HepG2 (cell line): ENCODE measurements around the gene PRADC1. TPM values are rescaled to one million over a fixed set of nuclear protein-coding genes. Genes with fewer than 3 reads are reported as not detected.

Source experiments
- ARHGAP35 ChIP-seq: sonication (generic); formaldehyde crosslinking; IDR thresholded peaks from 2 replicates; pipeline ENCODE4 v1.9.0; 2022; ENCODE audit warnings: mild to moderate bottlenecking, inconsistent platforms, moderate library complexity, missing genetic modification reagents, borderline replicate concordance
- GMEB1 ChIP-seq: sonication (generic); formaldehyde crosslinking; IDR thresholded peaks from 2 replicates; pipeline ENCODE4 v1.5.1; 2020; ENCODE audit warnings: missing genetic modification reagents, mild to moderate bottlenecking, borderline replicate concordance
- KDM1A ChIP-seq: IDR thresholded peaks from 2 replicates; pipeline ENCODE4 v1.6.1; 2016; ENCODE audit warnings: missing compliant biosample characterization
- KLF6 ChIP-seq: IDR thresholded peaks from 2 replicates; pipeline ENCODE4 v1.8.0; 2016; ENCODE audit warnings: missing biosample characterization, missing genetic modification reagents
- KMT2A ChIP-seq: sonication (generic); formaldehyde crosslinking; IDR thresholded peaks from 2 replicates; pipeline ENCODE4 v1.4.0; 2020; ENCODE audit warnings: missing genetic modification reagents
- MEIS1 ChIP-seq: sonication (generic); formaldehyde crosslinking; IDR thresholded peaks from 2 replicates; pipeline ENCODE4 v1.9.0; 2021; ENCODE audit warnings: mild to moderate bottlenecking, missing genetic modification reagents, moderate library complexity, borderline replicate concordance
- PBX3 ChIP-seq: sonication (generic); formaldehyde crosslinking; IDR thresholded peaks from 2 replicates; pipeline ENCODE4 v1.8.1; 2023; ENCODE audit warnings: missing genetic modification reagents, inconsistent platforms, borderline replicate concordance
- SIX1 ChIP-seq: sonication (generic); formaldehyde crosslinking; IDR thresholded peaks from 2 replicates; pipeline ENCODE4 v1.4.0; 2020; ENCODE audit warnings: missing genetic modification reagents, borderline replicate concordance
- SUZ12 ChIP-seq: fragments of 150-350 bp; IDR thresholded peaks from 2 replicates; pipeline ENCODE4 v1.6.1; 2014; ENCODE audit warnings: low read depth, low read length
- ZNF317 ChIP-seq: sonication (generic); formaldehyde crosslinking; IDR thresholded peaks from 2 replicates; pipeline ENCODE4 v1.5.0; 2020; ENCODE audit warnings: mild to moderate bottlenecking, missing genetic modification reagents
- ZNF687 ChIP-seq: sonication (generic); formaldehyde crosslinking; IDR thresholded peaks from 2 replicates; pipeline ENCODE4 v1.5.1; 2020; ENCODE audit warnings: mild to moderate bottlenecking, missing genetic modification reagents, moderate library complexity
- polyA plus RNA-seq, 8 experiments: library from polyadenylated mRNA; depleted of rRNA in 3 of 8; stranded (reverse) in 7 of 8; unstranded in 1 of 8; fragments of >200 nt; fragmentation: Illumina TruSeq in 4 of 8; extraction: Trizol in 4 of 8; gene quantifications; 2 replicates each; pipeline versions ENCODE4 v1.2.1 to v1.2.3, GENCODE V29; 2011 to 2016; ENCODE audit warnings: low read depth in 4 of 8, missing spikeins in 1 of 8, mixed read lengths in 1 of 8; ENCODE audit not compliant: insufficient read depth in 1 of 8
- total RNA-seq, 5 experiments: library from RNA; depleted of rRNA; stranded (reverse); fragments of >200 nt; fragmentation: Illumina TruSeq; extraction: Trizol; gene quantifications; 2 replicates each; pipeline ENCODE4 v1.2.3, GENCODE V29; 2016; ENCODE audit warnings: low read depth in 1 of 5
- TF ChIP-seq, protein P1 (sequence below): sonication (generic); formaldehyde crosslinking; IDR thresholded peaks from 2 replicates; pipeline ENCODE4 v1.4.0; 2020; ENCODE audit warnings: mild to moderate bottlenecking, missing genetic modification reagents
- TF ChIP-seq, protein P2 (sequence below): sonication (generic); formaldehyde crosslinking; IDR thresholded peaks from 2 replicates; pipeline ENCODE4 v1.4.0; 2020; ENCODE audit warnings: missing genetic modification reagents

Gene PRADC1
- total and polyA plus RNA-seq, 2 of the 13 experiments (the other 11 are each of a cell fraction or from before 2014, with no cell fraction given), result 12.1 to 37.2 TPM

DNA sequence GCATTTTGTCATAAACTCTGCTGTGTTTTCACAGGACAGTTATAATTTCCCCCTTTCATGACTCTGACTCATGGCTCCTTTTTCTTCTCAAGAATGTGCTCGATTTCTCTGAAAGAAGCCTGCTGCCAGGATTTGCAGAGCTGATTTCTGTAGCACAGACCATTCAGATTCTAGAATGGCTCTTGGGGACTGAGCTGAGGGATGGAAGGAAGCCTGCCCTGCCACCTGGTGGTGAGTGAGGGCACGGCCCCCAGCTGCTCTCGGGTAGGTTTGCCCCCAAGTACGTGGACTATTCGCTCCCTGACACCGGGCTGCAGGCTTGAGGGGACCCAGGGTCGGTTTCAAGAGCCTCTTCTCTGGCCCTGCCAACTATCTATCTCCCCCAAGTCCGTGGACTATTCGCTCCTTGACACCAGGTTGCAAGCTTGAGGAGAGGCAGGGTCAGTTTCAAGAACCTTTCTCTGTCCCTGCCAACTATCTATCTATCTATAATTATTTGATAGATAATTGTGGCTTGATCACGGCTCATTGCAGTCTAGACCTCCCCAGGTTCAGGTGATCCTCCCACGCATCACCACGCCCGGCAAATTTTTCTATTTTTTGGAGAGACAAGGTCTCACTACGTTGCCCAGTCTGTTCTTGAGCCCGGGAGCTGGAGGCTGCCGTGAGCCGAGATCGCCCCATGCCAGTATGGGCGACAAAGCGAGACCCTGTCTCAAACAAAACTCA lies 20.4 kb downstream of the PRADC1 start (continued):
- TF ChIP-seq PBX3 (CRISPR knock-in tag) (no peak), MEIS1 (CRISPR knock-in tag) (peak; percentile 81; the same call in 1 of the 2 replicates), KLF6 (CRISPR knock-in tag) (peak; percentile 4; the same call in 1 of the 2 replicates), KMT2A (CRISPR knock-in tag) (no peak), SUZ12 (no peak), GMEB1 (no peak), ZNF687 (CRISPR knock-in tag) (peak; percentile 63), KDM1A (CRISPR knock-in tag) (no peak), SIX1 (CRISPR knock-in tag) (peak; percentile 39; the same call in 1 of the 2 replicates), ARHGAP35 (CRISPR knock-in tag) (no peak), ZNF317 (CRISPR knock-in tag) (no peak)
- TF ChIP-seq, protein P1, sequence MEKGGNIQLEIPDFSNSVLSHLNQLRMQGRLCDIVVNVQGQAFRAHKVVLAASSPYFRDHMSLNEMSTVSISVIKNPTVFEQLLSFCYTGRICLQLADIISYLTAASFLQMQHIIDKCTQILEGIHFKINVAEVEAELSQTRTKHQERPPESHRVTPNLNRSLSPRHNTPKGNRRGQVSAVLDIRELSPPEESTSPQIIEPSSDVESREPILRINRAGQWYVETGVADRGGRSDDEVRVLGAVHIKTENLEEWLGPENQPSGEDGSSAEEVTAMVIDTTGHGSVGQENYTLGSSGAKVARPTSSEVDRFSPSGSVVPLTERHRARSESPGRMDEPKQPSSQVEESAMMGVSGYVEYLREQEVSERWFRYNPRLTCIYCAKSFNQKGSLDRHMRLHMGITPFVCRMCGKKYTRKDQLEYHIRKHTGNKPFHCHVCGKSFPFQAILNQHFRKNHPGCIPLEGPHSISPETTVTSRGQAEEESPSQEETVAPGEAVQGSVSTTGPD (CRISPR knock-in tag), result no peak
- TF ChIP-seq, protein P2, sequence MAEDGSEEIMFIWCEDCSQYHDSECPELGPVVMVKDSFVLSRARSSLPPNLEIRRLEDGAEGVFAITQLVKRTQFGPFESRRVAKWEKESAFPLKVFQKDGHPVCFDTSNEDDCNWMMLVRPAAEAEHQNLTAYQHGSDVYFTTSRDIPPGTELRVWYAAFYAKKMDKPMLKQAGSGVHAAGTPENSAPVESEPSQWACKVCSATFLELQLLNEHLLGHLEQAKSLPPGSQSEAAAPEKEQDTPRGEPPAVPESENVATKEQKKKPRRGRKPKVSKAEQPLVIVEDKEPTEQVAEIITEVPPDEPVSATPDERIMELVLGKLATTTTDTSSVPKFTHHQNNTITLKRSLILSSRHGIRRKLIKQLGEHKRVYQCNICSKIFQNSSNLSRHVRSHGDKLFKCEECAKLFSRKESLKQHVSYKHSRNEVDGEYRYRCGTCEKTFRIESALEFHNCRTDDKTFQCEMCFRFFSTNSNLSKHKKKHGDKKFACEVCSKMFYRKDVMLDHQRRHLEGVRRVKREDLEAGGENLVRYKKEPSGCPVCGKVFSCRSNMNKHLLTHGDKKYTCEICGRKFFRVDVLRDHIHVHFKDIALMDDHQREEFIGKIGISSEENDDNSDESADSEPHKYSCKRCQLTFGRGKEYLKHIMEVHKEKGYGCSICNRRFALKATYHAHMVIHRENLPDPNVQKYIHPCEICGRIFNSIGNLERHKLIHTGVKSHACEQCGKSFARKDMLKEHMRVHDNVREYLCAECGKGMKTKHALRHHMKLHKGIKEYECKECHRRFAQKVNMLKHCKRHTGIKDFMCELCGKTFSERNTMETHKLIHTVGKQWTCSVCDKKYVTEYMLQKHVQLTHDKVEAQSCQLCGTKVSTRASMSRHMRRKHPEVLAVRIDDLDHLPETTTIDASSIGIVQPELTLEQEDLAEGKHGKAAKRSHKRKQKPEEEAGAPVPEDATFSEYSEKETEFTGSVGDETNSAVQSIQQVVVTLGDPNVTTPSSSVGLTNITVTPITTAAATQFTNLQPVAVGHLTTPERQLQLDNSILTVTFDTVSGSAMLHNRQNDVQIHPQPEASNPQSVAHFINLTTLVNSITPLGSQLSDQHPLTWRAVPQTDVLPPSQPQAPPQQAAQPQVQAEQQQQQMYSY (CRISPR knock-in tag), result peak; percentile 25; the same call in 1 of the 2 replicates
